Right hindlimb (tissue), 1 donor: Measurements from ENCODE around the gene TSPAN19.

Experiments
- DNase-seq: peaks from one replicate; pipeline ENCODE4 v3.0.0-alpha.2; 2018

Gene TSPAN19

GRCh38 chr12:84998341-84998740 lies 37.7 kb downstream of the TSPAN19 start:
- DNase-seq = no peak

GRCh38 chr12:84996759-84997158 lies 39.3 kb downstream of the TSPAN19 start:
- DNase-seq = no peak

GRCh38 chr12:84995641-84996040 lies 40.4 kb downstream of the TSPAN19 start:
- DNase-seq = no peak

DNA sequence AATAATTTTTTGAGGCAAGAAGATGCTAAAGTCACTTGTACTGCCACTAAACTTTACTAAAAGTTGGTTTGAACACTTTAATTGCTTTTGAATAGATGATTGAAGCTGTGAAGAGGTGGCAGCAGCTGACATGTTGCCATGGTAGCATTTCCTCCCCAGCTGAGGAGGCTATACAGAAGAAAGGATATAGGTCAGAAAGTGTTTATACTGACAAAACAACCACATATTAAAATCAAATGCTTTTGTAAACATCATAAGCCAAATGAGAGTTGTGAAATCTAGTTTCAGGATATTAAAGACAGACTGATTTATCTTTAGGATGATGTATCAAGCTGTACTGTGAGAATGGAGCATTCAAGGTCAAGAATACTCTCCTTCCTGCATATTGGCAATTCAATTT lies 41.7 kb downstream of the TSPAN19 start:
- no peak for DNase-seq

DNA sequence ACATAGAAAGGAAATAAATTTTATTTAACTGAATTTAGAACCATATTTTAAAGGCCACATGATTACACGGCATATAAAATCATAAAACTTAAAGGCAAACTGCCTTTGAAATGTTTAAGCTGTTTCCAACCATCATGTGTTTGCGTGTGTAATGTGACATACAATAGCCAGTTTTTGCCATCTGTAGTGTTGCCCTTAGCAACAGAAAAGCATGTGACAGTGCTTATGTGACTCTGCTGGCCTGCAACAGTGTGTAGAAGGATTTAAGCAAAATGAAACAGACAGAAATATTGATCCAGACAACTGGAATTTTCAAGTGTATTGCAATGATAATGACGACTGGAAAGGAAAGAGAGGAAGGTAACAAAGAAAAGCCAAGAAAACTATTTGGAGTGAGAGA lies 49.5 kb downstream of the TSPAN19 start:
- DNase-seq = no peak

DNA sequence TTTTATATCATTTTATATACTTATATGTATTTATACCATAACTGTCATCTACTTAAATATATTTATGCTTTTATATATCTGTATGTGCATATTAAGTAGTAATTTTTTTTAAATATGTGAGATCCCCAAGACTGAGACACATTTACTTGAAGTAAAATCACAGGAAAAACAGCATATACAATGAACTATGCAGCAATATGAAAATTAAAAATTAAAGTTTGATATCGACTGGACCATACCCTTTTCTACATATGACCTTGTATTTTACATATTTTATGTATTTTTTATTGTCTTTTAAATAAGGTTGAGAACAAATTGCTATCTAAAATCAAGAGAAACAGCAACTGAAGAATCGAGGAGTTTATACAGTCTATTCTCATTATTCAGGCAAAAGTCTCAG lies 50.0 kb downstream of the TSPAN19 start:
- DNase-seq = no peak

DNA sequence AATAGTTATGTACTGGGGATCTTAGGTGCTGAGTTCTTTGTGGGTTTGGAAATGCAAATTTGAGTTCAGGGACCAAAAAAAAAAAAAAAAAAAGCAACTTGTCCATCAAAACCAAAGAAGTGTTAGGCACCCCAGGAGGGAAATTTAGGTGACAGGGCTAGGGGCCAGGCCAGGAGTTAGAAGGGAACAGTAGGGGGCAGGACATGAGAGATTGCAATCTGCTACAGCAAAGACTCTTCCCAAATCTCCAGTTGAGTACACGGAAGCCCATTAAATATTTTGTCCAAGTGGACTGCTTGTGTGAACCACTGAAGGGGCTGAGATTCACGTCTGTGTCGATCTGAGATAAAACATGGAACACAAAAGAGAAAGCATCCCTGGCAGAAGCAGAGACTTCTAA lies 52.8 kb downstream of the TSPAN19 start:
- no peak for DNase-seq

DNA sequence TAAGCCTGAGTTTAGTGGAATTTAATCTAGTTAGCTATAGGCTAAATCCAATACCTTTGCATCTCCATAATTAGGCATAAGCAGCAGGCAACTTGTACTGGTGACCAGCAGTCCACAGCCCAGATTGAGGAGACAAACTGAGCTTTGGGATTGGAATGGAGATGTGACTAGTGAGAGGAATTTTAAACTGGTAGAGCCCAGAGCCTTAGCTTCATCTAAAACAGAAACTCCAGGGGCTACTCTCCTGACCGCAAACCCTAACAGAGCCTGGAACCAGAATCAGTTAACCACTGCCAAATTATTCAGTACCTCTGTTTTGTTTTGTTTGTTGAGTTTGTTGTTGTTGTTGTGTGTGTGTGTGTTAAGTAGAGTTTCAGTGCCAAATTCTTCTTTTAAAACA lies 53.2 kb downstream of the TSPAN19 start:
- no peak for DNase-seq

GRCh38 chr12:84978921-84979320 lies 57.2 kb downstream of the TSPAN19 start:
- no peak for DNase-seq

DNA sequence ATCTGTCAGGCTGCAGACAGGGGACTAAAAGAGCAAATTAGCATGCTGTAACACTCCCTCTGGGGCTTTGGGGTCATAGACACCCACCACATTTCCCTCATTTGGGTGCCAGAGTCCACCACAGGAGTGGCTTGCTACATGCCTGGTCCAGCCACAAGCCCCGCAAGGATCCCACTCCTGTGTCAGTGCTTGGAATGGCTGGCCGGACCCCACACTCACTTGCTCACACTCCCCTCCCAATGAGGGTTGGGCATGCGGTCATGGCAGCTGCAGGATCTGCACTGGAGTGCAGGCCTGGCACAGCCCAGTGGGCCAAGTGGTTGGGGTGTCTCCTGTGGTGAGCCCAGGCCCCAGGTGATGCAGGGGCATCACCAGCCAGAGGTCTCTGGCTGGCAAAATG lies 59.9 kb downstream of the TSPAN19 start:
- DNase-seq = no peak

DNA sequence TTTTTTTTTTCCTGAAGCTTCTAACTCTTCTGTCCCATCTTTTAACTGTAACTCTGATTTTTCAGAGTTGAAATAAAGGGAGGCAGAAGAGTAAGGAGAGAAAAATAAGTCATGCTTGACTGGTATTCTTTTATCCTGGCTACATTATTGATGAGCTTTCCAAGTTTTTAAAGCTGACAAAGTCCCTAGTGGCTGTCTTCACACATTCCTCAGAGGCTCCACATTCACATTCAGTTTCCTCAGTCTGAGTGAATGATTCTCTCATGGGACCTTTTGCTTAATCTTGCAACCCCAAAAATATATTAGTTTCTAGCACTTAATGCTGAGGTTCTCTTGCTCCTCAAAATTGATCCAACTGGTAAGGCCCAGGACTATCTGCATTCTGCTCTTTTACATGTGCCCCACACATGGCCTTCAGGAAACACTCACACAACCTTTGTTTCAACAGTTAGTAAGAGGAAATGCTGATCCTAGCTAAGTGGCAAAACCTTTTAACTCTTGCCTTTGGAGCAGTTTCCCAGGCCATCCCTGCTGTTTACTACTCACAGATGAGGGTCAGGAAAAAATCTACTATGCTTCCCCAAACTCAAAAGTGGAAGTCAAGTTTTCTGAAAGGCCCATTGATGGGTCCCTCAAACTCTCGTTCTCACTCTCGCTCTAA lies 61.8 kb downstream of the TSPAN19 start:
- no peak for DNase-seq

DNA sequence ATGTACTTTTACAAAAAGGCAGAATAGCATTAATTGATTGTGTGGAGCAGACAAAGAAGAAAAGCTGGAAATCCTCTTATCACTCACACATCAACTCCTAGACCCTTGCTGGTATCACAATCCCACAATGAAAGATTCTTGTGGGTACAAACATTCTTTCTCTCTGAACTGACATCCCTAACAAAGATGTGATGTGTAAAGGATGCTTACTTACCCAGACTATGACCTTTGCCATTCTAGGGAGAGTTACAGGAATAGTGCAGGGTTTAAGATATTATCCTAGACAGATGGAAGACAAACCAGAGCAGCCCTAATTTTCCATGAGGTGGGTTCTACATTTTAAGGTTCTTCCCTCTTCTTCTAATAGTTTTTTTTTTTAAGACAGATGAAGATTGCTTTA lies 63.1 kb downstream of the TSPAN19 start:
- no peak for DNase-seq

GRCh38 chr12:84969226-84969625 lies 66.9 kb downstream of the TSPAN19 start:
- no peak for DNase-seq
